C4-2B (cell line): Measurements from ENCODE around the gene ARL10.

Source experiments
- H3K27ac ChIP-seq: fragments of 450-650 bp; 2 replicates; pipeline ENCODE4 v1.5.1; 2017
- CTCF ChIP-seq: fragments of 450-650 bp; conservative IDR thresholded peaks from 2 replicates; pipeline ENCODE4 v1.5.1; 2017; ENCODE audit warnings: mild to moderate bottlenecking
- ZFX ChIP-seq: fragments of 450-650 bp; IDR thresholded peaks from 2 replicates; pipeline ENCODE4 v1.6.1; 2017

ARL10 gene

GRCh38 chr5:176381979-176382378 lies 16.7 kb downstream of the ARL10 start:
- no peak for TF ChIP-seq ZFX
- no peak overlapping the region for H3K27ac ChIP-seq

- H3K27ac ChIP-seq = no peak overlapping the region
- no peak for TF ChIP-seq ZFX
- TF ChIP-seq CTCF = no peak
Measured at GRCh38 chr5:176382721-176383120, 17.4 kb downstream of the ARL10 start.

- no peak for TF ChIP-seq CTCF
- H3K27ac ChIP-seq = no peak overlapping the region
Measured at GRCh38 chr5:176383248-176383905, 18.1 kb downstream of the ARL10 start.

- H3K27ac ChIP-seq = no peak overlapping the region
- TF ChIP-seq ZFX (no peak), CTCF (no peak)
Measured at GRCh38 chr5:176383961-176384360, 18.7 kb downstream of the ARL10 start.

- TF ChIP-seq CTCF (no peak), ZFX (no peak)
- no peak overlapping the region for H3K27ac ChIP-seq
Measured at GRCh38 chr5:176384366-176384930, 19.2 kb downstream of the ARL10 start.

GRCh38 chr5:176384991-176385390 lies 19.7 kb downstream of the ARL10 start:
- H3K27ac ChIP-seq = no peak overlapping the region
- TF ChIP-seq CTCF = no peak
- TF ChIP-seq ZFX = no peak

GRCh38 chr5:176386491-176386890 lies 21.2 kb downstream of the ARL10 start:
- H3K27ac ChIP-seq = no peak overlapping the region
- TF ChIP-seq ZFX = no peak
- no peak for TF ChIP-seq CTCF

- peak overlapping the region; percentile 94 for H3K27ac ChIP-seq
- TF ChIP-seq CTCF = no peak
- no peak for TF ChIP-seq ZFX
Measured at GRCh38 chr5:176387384-176387925, 22.2 kb downstream of the ARL10 start.
